ENCODE measurements around the gene KIAA1328.

The KIAA1328 gene

DNA sequence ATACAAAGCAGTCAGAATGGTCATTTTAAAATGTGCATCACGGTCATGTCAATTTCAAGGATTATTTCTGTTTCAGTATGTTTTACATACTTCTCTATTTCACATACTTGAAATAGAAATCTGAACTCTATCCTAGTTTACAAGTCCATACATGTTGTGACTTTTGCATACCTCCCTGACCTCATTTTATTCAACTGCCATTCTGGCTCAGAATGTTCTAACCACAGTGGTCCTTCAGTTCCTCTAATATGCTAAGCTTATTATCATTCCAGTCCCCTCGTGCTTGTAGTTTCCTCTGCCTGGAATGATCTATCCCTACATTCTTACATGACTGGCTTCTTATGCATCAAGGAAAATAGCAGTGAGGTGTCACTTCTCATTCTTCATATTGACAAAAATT is 295.6 kb downstream of the KIAA1328 start:
- Histone ChIP-seq H3K27ac (replicated peaks) (no peak overlapping the region), H3K4me3 (replicated peaks; ENCODE audit: insufficient read depth, low read length) (no peak overlapping the region), H3K27me3 (ENCODE audit: insufficient read depth, poor library complexity, severe bottlenecking) (no peaks in the 10 kb centered on the region)
- DNase-seq (ENCODE audit: low read depth in 1 of 2, low spot score in 1 of 2) = no peak
- no peak for TF ChIP-seq GABPA (IDR thresholded peaks at IDR 0.05; ENCODE audit: low read depth)
- TF ChIP-seq POLR2AphosphoS5 (IDR thresholded peaks at IDR 0.05; ENCODE audit: low read depth) = no peak
- no peak for TF ChIP-seq SPI1 (IDR thresholded peaks at IDR 0.05; ENCODE audit: borderline replicate concordance, low read depth)

DNA sequence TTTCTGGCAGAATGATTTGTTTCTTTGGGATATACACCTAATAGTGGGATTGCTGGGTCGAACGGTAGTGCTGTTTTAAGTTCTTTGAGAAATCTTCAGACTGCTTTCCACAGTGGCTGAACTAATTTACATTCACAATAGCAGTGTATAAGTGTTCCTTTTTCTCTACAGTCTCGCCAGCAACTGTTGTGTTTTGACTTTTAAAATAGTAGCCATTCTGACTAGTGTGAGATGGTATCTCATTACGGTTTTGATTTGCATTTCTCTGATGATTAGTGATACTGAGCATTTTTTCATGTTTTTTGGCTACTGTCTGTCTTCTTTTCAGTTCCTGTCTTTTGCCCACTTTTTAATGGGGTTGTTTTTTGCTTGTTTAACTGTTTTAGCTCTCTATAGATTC is 306.2 kb downstream of the KIAA1328 start:
- Histone ChIP-seq H3K4me3 (replicated peaks; ENCODE audit: insufficient read depth, low read length) (no peak overlapping the region), H3K27me3 (ENCODE audit: insufficient read depth, poor library complexity, severe bottlenecking) (no peaks in the 10 kb centered on the region), H3K27ac (replicated peaks) (no peak overlapping the region)
- TF ChIP-seq, protein P1, sequence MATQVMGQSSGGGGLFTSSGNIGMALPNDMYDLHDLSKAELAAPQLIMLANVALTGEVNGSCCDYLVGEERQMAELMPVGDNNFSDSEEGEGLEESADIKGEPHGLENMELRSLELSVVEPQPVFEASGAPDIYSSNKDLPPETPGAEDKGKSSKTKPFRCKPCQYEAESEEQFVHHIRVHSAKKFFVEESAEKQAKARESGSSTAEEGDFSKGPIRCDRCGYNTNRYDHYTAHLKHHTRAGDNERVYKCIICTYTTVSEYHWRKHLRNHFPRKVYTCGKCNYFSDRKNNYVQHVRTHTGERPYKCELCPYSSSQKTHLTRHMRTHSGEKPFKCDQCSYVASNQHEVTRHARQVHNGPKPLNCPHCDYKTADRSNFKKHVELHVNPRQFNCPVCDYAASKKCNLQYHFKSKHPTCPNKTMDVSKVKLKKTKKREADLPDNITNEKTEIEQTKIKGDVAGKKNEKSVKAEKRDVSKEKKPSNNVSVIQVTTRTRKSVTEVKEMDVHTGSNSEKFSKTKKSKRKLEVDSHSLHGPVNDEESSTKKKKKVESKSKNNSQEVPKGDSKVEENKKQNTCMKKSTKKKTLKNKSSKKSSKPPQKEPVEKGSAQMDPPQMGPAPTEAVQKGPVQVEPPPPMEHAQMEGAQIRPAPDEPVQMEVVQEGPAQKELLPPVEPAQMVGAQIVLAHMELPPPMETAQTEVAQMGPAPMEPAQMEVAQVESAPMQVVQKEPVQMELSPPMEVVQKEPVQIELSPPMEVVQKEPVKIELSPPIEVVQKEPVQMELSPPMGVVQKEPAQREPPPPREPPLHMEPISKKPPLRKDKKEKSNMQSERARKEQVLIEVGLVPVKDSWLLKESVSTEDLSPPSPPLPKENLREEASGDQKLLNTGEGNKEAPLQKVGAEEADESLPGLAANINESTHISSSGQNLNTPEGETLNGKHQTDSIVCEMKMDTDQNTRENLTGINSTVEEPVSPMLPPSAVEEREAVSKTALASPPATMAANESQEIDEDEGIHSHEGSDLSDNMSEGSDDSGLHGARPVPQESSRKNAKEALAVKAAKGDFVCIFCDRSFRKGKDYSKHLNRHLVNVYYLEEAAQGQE (IDR thresholded peaks at IDR 0.05; ENCODE audit: insufficient replicate concordance, low read depth) = no peak
- TF ChIP-seq POLR2AphosphoS5 (IDR thresholded peaks at IDR 0.05; ENCODE audit: low read depth) (no peak), GABPA (IDR thresholded peaks at IDR 0.05; ENCODE audit: low read depth) (no peak), SPI1 (IDR thresholded peaks at IDR 0.05; ENCODE audit: borderline replicate concordance, low read depth) (no peak)
- TF ChIP-seq, protein P2, sequence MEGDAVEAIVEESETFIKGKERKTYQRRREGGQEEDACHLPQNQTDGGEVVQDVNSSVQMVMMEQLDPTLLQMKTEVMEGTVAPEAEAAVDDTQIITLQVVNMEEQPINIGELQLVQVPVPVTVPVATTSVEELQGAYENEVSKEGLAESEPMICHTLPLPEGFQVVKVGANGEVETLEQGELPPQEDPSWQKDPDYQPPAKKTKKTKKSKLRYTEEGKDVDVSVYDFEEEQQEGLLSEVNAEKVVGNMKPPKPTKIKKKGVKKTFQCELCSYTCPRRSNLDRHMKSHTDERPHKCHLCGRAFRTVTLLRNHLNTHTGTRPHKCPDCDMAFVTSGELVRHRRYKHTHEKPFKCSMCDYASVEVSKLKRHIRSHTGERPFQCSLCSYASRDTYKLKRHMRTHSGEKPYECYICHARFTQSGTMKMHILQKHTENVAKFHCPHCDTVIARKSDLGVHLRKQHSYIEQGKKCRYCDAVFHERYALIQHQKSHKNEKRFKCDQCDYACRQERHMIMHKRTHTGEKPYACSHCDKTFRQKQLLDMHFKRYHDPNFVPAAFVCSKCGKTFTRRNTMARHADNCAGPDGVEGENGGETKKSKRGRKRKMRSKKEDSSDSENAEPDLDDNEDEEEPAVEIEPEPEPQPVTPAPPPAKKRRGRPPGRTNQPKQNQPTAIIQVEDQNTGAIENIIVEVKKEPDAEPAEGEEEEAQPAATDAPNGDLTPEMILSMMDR (IDR thresholded peaks at IDR 0.05; ENCODE audit: insufficient read depth, low read length) = no peak
- DNase-seq (ENCODE audit: low read depth in 1 of 2, low spot score in 1 of 2) = no peak

DNA sequence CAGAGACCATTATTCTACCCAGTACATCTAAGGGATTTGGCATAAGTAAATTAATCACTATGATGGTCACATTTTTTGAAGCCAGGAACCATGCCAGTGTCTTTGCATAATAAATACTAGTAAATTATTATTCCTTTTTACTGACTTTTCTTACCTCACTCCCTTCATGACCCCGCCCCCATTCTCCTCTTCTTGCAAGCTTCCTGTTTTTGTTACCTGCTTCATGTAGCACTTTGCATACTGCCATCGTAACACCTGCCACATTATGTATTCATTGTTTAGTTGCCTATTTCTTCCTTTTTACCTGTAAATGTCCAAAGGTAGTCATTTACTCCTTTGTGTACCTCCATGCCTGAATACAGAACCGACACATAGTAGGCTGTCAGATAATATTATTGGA is 309.5 kb downstream of the KIAA1328 start:
- Histone ChIP-seq H3K27ac (replicated peaks) (no peak overlapping the region), H3K4me3 (replicated peaks; ENCODE audit: insufficient read depth, low read length) (no peak overlapping the region), H3K27me3 (ENCODE audit: insufficient read depth, poor library complexity, severe bottlenecking) (no peaks in the 10 kb centered on the region)
- DNase-seq (ENCODE audit: low read depth in 1 of 2, low spot score in 1 of 2) = no peak
- TF ChIP-seq, protein P2 (IDR thresholded peaks at IDR 0.05; ENCODE audit: insufficient read depth, low read length) = no peak
- TF ChIP-seq GABPA (IDR thresholded peaks at IDR 0.05; ENCODE audit: low read depth) (no peak), POLR2AphosphoS5 (IDR thresholded peaks at IDR 0.05; ENCODE audit: low read depth) (no peak), SPI1 (IDR thresholded peaks at IDR 0.05; ENCODE audit: borderline replicate concordance, low read depth) (no peak)
- TF ChIP-seq, protein P1 (IDR thresholded peaks at IDR 0.05; ENCODE audit: insufficient replicate concordance, low read depth) = no peak

DNA sequence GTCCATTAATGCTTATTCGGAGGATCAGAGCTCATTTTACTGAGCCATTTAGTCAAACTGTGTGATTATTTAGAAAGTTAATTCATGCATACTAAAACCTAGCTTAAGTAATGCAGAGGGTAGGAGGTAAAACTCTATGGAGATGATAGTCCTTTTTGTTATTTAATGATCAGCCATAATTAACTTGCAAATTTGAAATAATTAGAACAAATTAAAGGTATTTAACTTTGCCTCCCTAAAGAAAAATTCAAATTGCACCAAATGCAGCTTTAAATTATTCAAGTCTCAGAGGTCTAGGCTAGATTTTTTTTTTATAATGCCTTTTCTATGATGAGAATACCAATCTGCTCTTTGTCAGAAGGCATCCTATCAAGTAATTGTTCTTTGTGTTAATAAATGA is 310.9 kb downstream of the KIAA1328 start:
- H3K27ac ChIP-seq (replicated peaks) = no peak overlapping the region
- H3K4me3 ChIP-seq (replicated peaks; ENCODE audit: insufficient read depth, low read length) = no peak overlapping the region
- TF ChIP-seq SPI1 (IDR thresholded peaks at IDR 0.05; ENCODE audit: borderline replicate concordance, low read depth) (no peak), POLR2AphosphoS5 (IDR thresholded peaks at IDR 0.05; ENCODE audit: low read depth) (no peak), GABPA (IDR thresholded peaks at IDR 0.05; ENCODE audit: low read depth) (no peak)
- TF ChIP-seq, protein P1 (IDR thresholded peaks at IDR 0.05; ENCODE audit: insufficient replicate concordance, low read depth) = no peak
- TF ChIP-seq, protein P2 (IDR thresholded peaks at IDR 0.05; ENCODE audit: insufficient read depth, low read length) = no peak
- no peaks in the 10 kb centered on the region for H3K27me3 ChIP-seq (ENCODE audit: insufficient read depth, poor library complexity, severe bottlenecking)
- no peak for DNase-seq (ENCODE audit: low read depth in 1 of 2, low spot score in 1 of 2)
